HG03342 (cell line): ENCODE measurements around the gene CHP2.

Experiments used
- ATAC-seq: cut with Tn5 transposase; IDR thresholded peaks from one replicate; pipeline ENCODE4 v1.9.1; 2021; ENCODE audit warnings: mild to moderate bottlenecking, moderate library complexity; ENCODE audit not compliant: unreplicated experiment

Gene CHP2

DNA sequence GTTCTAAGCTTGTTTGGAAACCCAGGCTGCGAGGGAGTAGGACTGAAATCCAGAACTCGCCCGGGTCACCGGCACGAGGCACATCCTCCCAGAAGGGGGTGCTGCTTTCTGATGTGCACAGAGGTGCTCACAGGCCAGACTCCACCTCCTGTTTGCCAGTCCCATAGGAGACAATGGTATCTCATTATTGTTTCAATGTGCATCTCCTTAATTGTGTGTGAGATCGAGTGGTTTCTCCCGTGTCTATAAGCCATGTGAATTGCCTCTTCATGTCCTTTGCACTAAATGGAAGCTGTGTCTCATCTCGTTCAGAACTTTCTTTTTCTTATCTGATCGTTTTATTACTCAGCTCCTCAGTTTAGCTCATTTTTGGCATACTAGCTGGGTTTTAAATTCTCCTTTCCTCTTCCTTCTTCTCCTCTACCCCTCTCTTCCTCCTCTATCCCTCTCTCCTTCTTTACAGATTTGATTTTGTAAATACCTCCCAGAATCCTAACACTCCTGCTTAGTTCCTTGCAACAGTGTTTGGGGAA is 48.8 kb downstream of the CHP2 start:
- peak; percentile 77 for ATAC-seq

DNA sequence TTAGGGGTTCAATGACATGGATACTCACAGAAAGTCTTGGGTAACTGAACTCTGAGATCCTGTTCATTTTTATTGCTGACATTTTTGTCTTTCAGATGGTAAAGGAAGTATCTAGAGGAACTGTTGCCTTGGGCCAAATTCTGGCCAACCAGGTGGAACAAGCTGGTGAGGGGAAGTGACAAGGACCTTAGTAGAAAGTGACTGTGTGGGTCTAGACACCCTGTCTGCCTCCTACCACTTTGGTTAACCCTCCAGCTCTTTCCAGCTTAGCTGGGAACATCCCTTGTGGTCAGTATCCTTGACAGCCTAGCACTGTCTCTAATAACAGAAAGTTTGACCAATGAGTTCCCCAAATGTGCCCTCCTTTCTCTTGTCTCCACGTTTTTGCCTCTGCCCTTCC is 52.2 kb downstream of the CHP2 start:
- ATAC-seq: no peak
